Mucosa of stomach (tissue), 1 donor: Measurements from ENCODE around the gene ANKRD45.
"Not testable (repeated sequence)": the region's sequence is repeated elsewhere in the genome, so short reads cannot be mapped to it uniquely, and the experiment has no call there.

Experiments used
- H3K27me3 ChIP-seq: one replicate; pipeline ENCODE4 v1.7.0; 2013; ENCODE audit warnings: mild to moderate bottlenecking, low read length; ENCODE audit not compliant: control insufficient read depth, insufficient read depth
- H3K36me3 ChIP-seq: one replicate; pipeline ENCODE4 v1.7.0; 2013; ENCODE audit warnings: low read length; ENCODE audit not compliant: control insufficient read depth, insufficient read depth
- H3K4me1 ChIP-seq: one replicate; pipeline ENCODE4 v1.7.0; 2013; ENCODE audit warnings: mild to moderate bottlenecking, low read length; ENCODE audit not compliant: control insufficient read depth, insufficient read depth
- H3K4me3 ChIP-seq: one replicate; pipeline ENCODE4 v1.7.0; 2013; ENCODE audit warnings: low read length
- H3K9ac ChIP-seq: one replicate; pipeline ENCODE4 v1.7.0; 2013; ENCODE audit warnings: mild to moderate bottlenecking, low read length, moderate library complexity
- H3K9me3 ChIP-seq: one replicate; pipeline ENCODE4 v1.7.0; 2013; ENCODE audit warnings: mild to moderate bottlenecking, low read length, moderate library complexity; ENCODE audit not compliant: control insufficient read depth
- donor health status: Pancreatic carcinoma.

Gene ANKRD45

GRCh38 chr1:173591138-173591537, 78.5 kb downstream of the ANKRD45 start:
- not testable (repeated sequence) for H3K4me3 ChIP-seq, H3K27me3 ChIP-seq, H3K4me1 ChIP-seq, H3K9ac ChIP-seq, H3K36me3 ChIP-seq, H3K9me3 ChIP-seq

GRCh38 chr1:173590557-173590956, 79.1 kb downstream of the ANKRD45 start:
- Histone ChIP-seq H3K27me3 (no peaks in the 10 kb centered on the region), H3K4me3 (no peak overlapping the region), H3K4me1 (no peaks in the 10 kb centered on the region), H3K36me3 (no peaks in the 10 kb centered on the region), H3K9ac (no peak overlapping the region), H3K9me3 (no peaks in the 10 kb centered on the region)

GRCh38 chr1:173581383-173582079, 88.1 kb downstream of the ANKRD45 start:
- no peak overlapping the region for H3K9ac ChIP-seq
- no peaks in the 10 kb centered on the region for H3K9me3 ChIP-seq
- peaks cover 5% of the 10 kb centered on the region for H3K27me3 ChIP-seq
- H3K4me3 ChIP-seq: no peak overlapping the region
- H3K4me1 ChIP-seq: no peaks in the 10 kb centered on the region
- no peaks in the 10 kb centered on the region for H3K36me3 ChIP-seq

- Histone ChIP-seq H3K9me3 (no peaks in the 10 kb centered on the region), H3K4me1 (no peaks in the 10 kb centered on the region), H3K27me3 (peaks cover 5% of the 10 kb centered on the region), H3K4me3 (no peak overlapping the region), H3K9ac (no peak overlapping the region), H3K36me3 (no peaks in the 10 kb centered on the region)
Measured at GRCh38 chr1:173580658-173581057, 89.0 kb downstream of the ANKRD45 start.

GRCh38 chr1:173580071-173580470, 89.6 kb downstream of the ANKRD45 start:
- H3K36me3 ChIP-seq: no peaks in the 10 kb centered on the region
- H3K27me3 ChIP-seq: peaks cover 5% of the 10 kb centered on the region
- no peaks in the 10 kb centered on the region for H3K4me1 ChIP-seq
- H3K4me3 ChIP-seq: no peak overlapping the region
- H3K9ac ChIP-seq: no peak overlapping the region
- H3K9me3 ChIP-seq: no peaks in the 10 kb centered on the region

GRCh38 chr1:173573596-173573995, 96.1 kb downstream of the ANKRD45 start:
- H3K36me3 ChIP-seq: no peaks in the 10 kb centered on the region
- H3K4me1 ChIP-seq: no peaks in the 10 kb centered on the region
- H3K9me3 ChIP-seq: no peaks in the 10 kb centered on the region
- H3K27me3 ChIP-seq: no peaks in the 10 kb centered on the region
- no peak overlapping the region for H3K9ac ChIP-seq
- no peak overlapping the region for H3K4me3 ChIP-seq

- Histone ChIP-seq H3K27me3 (no peaks in the 10 kb centered on the region), H3K4me3 (no peak overlapping the region), H3K36me3 (no peaks in the 10 kb centered on the region), H3K4me1 (no peaks in the 10 kb centered on the region), H3K9me3 (no peaks in the 10 kb centered on the region), H3K9ac (no peak overlapping the region)
Measured at GRCh38 chr1:173572201-173572873, 97.3 kb downstream of the ANKRD45 start.

GRCh38 chr1:173570370-173571007, 99.2 kb downstream of the ANKRD45 start:
- no peaks in the 10 kb centered on the region for H3K4me1 ChIP-seq

GRCh38 chr1:173568483-173568882, 101.2 kb downstream of the ANKRD45 start:
- Histone ChIP-seq H3K36me3 (no peaks in the 10 kb centered on the region), H3K4me3 (no peak overlapping the region), H3K9ac (no peak overlapping the region), H3K9me3 (no peaks in the 10 kb centered on the region), H3K27me3 (no peaks in the 10 kb centered on the region), H3K4me1 (no peaks in the 10 kb centered on the region)

More at GRCh38 chr1:173570370-173571007, 99.2 kb downstream of the ANKRD45 start:
- Histone ChIP-seq H3K4me3 (no peak overlapping the region), H3K9me3 (no peaks in the 10 kb centered on the region), H3K27me3 (no peaks in the 10 kb centered on the region), H3K36me3 (no peaks in the 10 kb centered on the region), H3K9ac (no peak overlapping the region)

- H3K4me3 ChIP-seq, H3K4me1 ChIP-seq, H3K9me3 ChIP-seq, H3K36me3 ChIP-seq, H3K27me3 ChIP-seq, H3K9ac ChIP-seq: not testable (repeated sequence)
Measured at GRCh38 chr1:173563846-173564245, 105.8 kb downstream of the ANKRD45 start.

- H3K36me3 ChIP-seq: no peaks in the 10 kb centered on the region
- H3K9me3 ChIP-seq: no peaks in the 10 kb centered on the region
- no peaks in the 10 kb centered on the region for H3K27me3 ChIP-seq
- H3K9ac ChIP-seq: no peak overlapping the region
- H3K4me1 ChIP-seq: no peaks in the 10 kb centered on the region
- no peak overlapping the region for H3K4me3 ChIP-seq
Measured at GRCh38 chr1:173562813-173563212, 106.8 kb downstream of the ANKRD45 start.

- Histone ChIP-seq H3K9me3 (no peaks in the 10 kb centered on the region), H3K27me3 (no peaks in the 10 kb centered on the region), H3K36me3 (no peaks in the 10 kb centered on the region), H3K4me3 (no peak overlapping the region), H3K9ac (no peak overlapping the region), H3K4me1 (no peaks in the 10 kb centered on the region)
Measured at GRCh38 chr1:173561263-173561662, 108.4 kb downstream of the ANKRD45 start.
